Neural cell (in vitro differentiated cells): ENCODE data around the gene SDHC. TPM values are rescaled to one million over a fixed set of nuclear protein-coding genes. Genes with fewer than 3 reads are reported as not detected.

Experiments used
- H2AFZ ChIP-seq: fragments of 200-600, 300-800 bp; sonication (generic), shearing (Covaris generic); 2 replicates; pipeline ENCODE4 v1.6.0; 2014; ENCODE audit warnings: low read depth, mild to moderate bottlenecking, antibody characterized with exemption, low read length, moderate library complexity
- H3F3A ChIP-seq: fragments of 200-600 bp; shearing (Covaris generic); 2 replicates; pipeline ENCODE4 v1.6.1; 2016; ENCODE audit warnings: mild to moderate bottlenecking, moderate library complexity, mixed read lengths, antibody characterized with exemption, low read length; ENCODE audit not compliant: insufficient read depth, poor library complexity, severe bottlenecking
- H3K27ac ChIP-seq: fragments of 200-600, 300-800 bp; sonication (generic), shearing (Covaris generic); 2 replicates; pipeline ENCODE4 v1.5.1; 2014; ENCODE audit warnings: mild to moderate bottlenecking, low read length, moderate library complexity
- H3K27me3 ChIP-seq: fragments of 300-800, 200-600 bp; sonication (generic), shearing (Covaris generic); 2 replicates; pipeline ENCODE4 v1.6.0; 2014; ENCODE audit warnings: mild to moderate bottlenecking, low read depth, low read length, moderate library complexity; ENCODE audit not compliant: insufficient read depth
- H3K36me3 ChIP-seq: fragments of 300-800, 200-600 bp; sonication (generic), shearing (Covaris generic); 2 replicates; pipeline ENCODE4 v1.5.1; 2014; ENCODE audit warnings: mild to moderate bottlenecking, antibody characterized with exemption, low read length, moderate library complexity; ENCODE audit not compliant: insufficient read depth
- H3K4me2 ChIP-seq: fragments of 300-800, 200-600 bp; sonication (generic), shearing (Covaris generic); 2 replicates; pipeline ENCODE4 v1.6.0; 2014; ENCODE audit warnings: mild to moderate bottlenecking, low read length
- H3K4me3 ChIP-seq: fragments of 300-800, 200-600 bp; sonication (generic), shearing (Covaris generic); 2 replicates; pipeline ENCODE4 v1.5.1; 2014; ENCODE audit warnings: mild to moderate bottlenecking, low read length, moderate library complexity
- H3K79me2 ChIP-seq: fragments of 200-600 bp; shearing (Covaris generic); replicated peaks from 2 replicates; pipeline ENCODE4 v1.6.0; 2014; ENCODE audit warnings: mild to moderate bottlenecking, low read length, moderate library complexity; ENCODE audit not compliant: insufficient read depth
- H3K9ac ChIP-seq: fragments of 300-800, 200-600 bp; sonication (generic), shearing (Covaris generic); 2 replicates; pipeline ENCODE4 v1.6.1; 2016; ENCODE audit warnings: mild to moderate bottlenecking, low read length, mixed read lengths
- H3K9me2 ChIP-seq: fragments of 200-600 bp; shearing (Covaris generic); 2 replicates; pipeline ENCODE4 v1.6.1; 2016; ENCODE audit warnings: mild to moderate bottlenecking, low read length, mixed read lengths; ENCODE audit not compliant: insufficient read depth
- H3K9me3 ChIP-seq: fragments of 200-600, 300-800 bp; sonication (generic), shearing (Covaris generic); 2 replicates; pipeline ENCODE4 v1.6.1; 2016; ENCODE audit warnings: mild to moderate bottlenecking, mixed run types, low read length, moderate library complexity, mixed read lengths
- H4K20me1 ChIP-seq: fragments of 200-600 bp; shearing (Covaris generic); 2 replicates; pipeline ENCODE4 v1.6.1; 2016; ENCODE audit warnings: mild to moderate bottlenecking, mixed run types; ENCODE audit not compliant: insufficient read depth
- EP300 ChIP-seq: fragments of 450-650 bp; conservative IDR thresholded peaks from 2 replicates; pipeline ENCODE4 v1.6.1; 2014; ENCODE audit warnings: antibody characterized with exemption, mild to moderate bottlenecking, moderate library complexity; ENCODE audit not compliant: poor library complexity, severe bottlenecking
- EZH2 ChIP-seq: fragments of 200-600, 300-800 bp; shearing (Covaris generic), sonication (generic); IDR thresholded peaks from 2 replicates; pipeline ENCODE4 v1.6.1; 2014; ENCODE audit warnings: antibody characterized with exemption, low read length, borderline replicate concordance, mild to moderate bottlenecking; ENCODE audit not compliant: insufficient read depth, poor library complexity, severe bottlenecking
- MXI1 ChIP-seq: fragments of 450-650 bp; conservative IDR thresholded peaks from 2 replicates; pipeline ENCODE4 v1.6.1; 2014; ENCODE audit warnings: antibody characterized with exemption, mild to moderate bottlenecking; ENCODE audit not compliant: poor library complexity, severe bottlenecking
- POLR2AphosphoS5 ChIP-seq: IDR thresholded peaks from 2 replicates; pipeline ENCODE4 v1.6.1; 2012
- RAD21 ChIP-seq: fragments of 450-650 bp; conservative IDR thresholded peaks from 2 replicates; pipeline ENCODE4 v1.6.1; 2014; ENCODE audit warnings: antibody characterized with exemption, mild to moderate bottlenecking, moderate library complexity
- REST ChIP-seq: IDR thresholded peaks from 2 replicates; pipeline ENCODE4 v1.6.1; 2012; ENCODE audit warnings: borderline replicate concordance
- SMC3 ChIP-seq: fragments of 450-650 bp; conservative IDR thresholded peaks from 2 replicates; pipeline ENCODE4 v1.6.1; 2014; ENCODE audit warnings: antibody characterized with exemption, mild to moderate bottlenecking, moderate library complexity; ENCODE audit not compliant: poor library complexity
- TAF1 ChIP-seq: IDR thresholded peaks from 2 replicates; pipeline ENCODE4 v1.6.1; 2012; ENCODE audit warnings: low read depth
- polyA plus RNA-seq: library from polyadenylated mRNA; depleted of rRNA; stranded (reverse); fragments of >200 nt; gene quantifications from 2 replicates; pipeline ENCODE4 v1.2.3, GENCODE V29; 2014
- TF ChIP-seq, protein P1 (sequence below): fragments of 450-650 bp; IDR thresholded peaks from 2 replicates; pipeline ENCODE4 v1.5.1; 2014; ENCODE audit warnings: antibody characterized with exemption, mild to moderate bottlenecking, moderate library complexity; ENCODE audit not compliant: poor library complexity, severe bottlenecking

Gene SDHC
- polyA plus RNA-seq, 1 donor from 2014 or later, result 41.6 TPM

DNA sequence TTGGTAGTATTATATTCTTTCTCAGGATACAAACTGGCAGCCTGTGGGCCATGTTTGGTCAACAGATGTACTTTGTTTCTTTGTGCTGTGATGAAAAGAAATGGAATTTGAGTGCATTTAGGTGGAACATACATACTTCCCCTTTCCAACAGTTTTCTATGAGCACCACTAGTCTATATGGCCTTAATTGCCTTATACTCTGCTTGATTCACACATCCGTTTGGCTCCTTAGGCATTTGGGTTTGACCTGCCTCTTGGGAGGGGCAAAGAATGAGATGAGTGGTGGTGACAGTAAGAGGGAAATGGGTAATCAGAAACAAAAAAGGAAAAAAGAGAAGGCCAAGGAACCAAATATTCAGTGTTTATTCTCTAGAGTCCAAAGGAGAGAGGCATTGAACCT lies 36.5 kb downstream of the SDHC start:
- Histone ChIP-seq H3K9me2 (no peaks in the 10 kb centered on the region), H3K9ac (no peak overlapping the region), H3K4me3 (no peak overlapping the region), H3K9me3 (no peaks in the 10 kb centered on the region), H3K27me3 (no peaks in the 10 kb centered on the region), H3F3A (no peaks in the 10 kb centered on the region), H4K20me1 (no peaks in the 10 kb centered on the region), H3K27ac (no peak overlapping the region), H3K4me2 (no peak overlapping the region), H3K79me2 (no peaks in the 10 kb centered on the region), H2AFZ (no peak overlapping the region), H3K36me3 (no peaks in the 10 kb centered on the region)
- TF ChIP-seq MXI1, result no peak
- TF ChIP-seq SMC3, result no peak
- no peak for TF ChIP-seq EZH2
- no peak for TF ChIP-seq REST
- TF ChIP-seq, protein P1, sequence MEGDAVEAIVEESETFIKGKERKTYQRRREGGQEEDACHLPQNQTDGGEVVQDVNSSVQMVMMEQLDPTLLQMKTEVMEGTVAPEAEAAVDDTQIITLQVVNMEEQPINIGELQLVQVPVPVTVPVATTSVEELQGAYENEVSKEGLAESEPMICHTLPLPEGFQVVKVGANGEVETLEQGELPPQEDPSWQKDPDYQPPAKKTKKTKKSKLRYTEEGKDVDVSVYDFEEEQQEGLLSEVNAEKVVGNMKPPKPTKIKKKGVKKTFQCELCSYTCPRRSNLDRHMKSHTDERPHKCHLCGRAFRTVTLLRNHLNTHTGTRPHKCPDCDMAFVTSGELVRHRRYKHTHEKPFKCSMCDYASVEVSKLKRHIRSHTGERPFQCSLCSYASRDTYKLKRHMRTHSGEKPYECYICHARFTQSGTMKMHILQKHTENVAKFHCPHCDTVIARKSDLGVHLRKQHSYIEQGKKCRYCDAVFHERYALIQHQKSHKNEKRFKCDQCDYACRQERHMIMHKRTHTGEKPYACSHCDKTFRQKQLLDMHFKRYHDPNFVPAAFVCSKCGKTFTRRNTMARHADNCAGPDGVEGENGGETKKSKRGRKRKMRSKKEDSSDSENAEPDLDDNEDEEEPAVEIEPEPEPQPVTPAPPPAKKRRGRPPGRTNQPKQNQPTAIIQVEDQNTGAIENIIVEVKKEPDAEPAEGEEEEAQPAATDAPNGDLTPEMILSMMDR, result no peak
- TF ChIP-seq EP300, result no peak
- TF ChIP-seq TAF1, result no peak
- TF ChIP-seq RAD21, result no peak
- no peak for TF ChIP-seq POLR2AphosphoS5

DNA sequence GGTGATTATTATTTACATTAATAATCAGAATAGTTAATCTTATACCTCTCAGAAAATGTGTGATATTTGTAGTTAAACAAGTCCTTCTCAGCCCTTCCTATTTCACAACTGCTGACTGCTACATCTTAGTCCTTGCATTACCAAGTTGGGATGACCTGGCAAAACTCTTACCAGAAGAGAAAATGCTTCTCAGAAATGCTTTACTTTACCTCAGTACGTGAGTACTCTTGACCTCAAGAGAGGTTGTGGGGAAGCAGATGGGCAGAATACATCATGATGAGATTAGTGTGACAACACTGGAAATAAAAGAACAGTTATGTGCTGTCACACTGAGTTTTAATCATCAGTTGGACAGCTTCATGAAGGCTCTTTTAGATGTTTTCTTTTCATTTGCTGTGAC lies 37.3 kb downstream of the SDHC start:
- no peak overlapping the region for H3K27ac ChIP-seq

More for the DNA sequence above, 37.3 kb downstream of the SDHC start:
- H3F3A ChIP-seq, result no peaks in the 10 kb centered on the region
- H3K36me3 ChIP-seq, result no peaks in the 10 kb centered on the region
- H2AFZ ChIP-seq, result no peak overlapping the region
- H3K4me3 ChIP-seq, result no peak overlapping the region
- no peaks in the 10 kb centered on the region for H3K9me3 ChIP-seq
- no peak overlapping the region for H3K4me2 ChIP-seq
- H3K9ac ChIP-seq, result no peak overlapping the region
- no peaks in the 10 kb centered on the region for H4K20me1 ChIP-seq
- H3K27me3 ChIP-seq, result no peaks in the 10 kb centered on the region
- H3K79me2 ChIP-seq, result no peaks in the 10 kb centered on the region
- H3K9me2 ChIP-seq, result no peaks in the 10 kb centered on the region
- TF ChIP-seq REST (no peak), MXI1 (no peak), RAD21 (no peak), TAF1 (no peak), EZH2 (no peak), EP300 (no peak), POLR2AphosphoS5 (no peak), SMC3 (no peak)
- TF ChIP-seq, protein P1, result no peak
